Stomach (tissue), 9 donors: Measurements from ENCODE around the gene NPBWR2. TPM values are rescaled to one million over a fixed set of nuclear protein-coding genes. Genes with fewer than 3 reads are reported as not detected.

Experiments
- DNase-seq, 2 donors: peaks; one replicate each; pipeline versions ENCODE4 v3.0.0 to v3.0.0-alpha.2; 2013 to 2019
- H3K27ac ChIP-seq, 5 donors: fragments of 200-600 bp in 4 of 5; sonication (generic) in 4 of 5; one replicate each; pipeline ENCODE4 v1.5.1; 2013 to 2019; ENCODE audit warnings: mild to moderate bottlenecking in 1 of 5, moderate library complexity in 1 of 5
- H3K27me3 ChIP-seq, 3 donors: fragments of 200-600 bp; sonication (generic); one replicate each; pipeline ENCODE4 v1.5.1; 2017 to 2019; ENCODE audit warnings: mixed run types in 1 of 3
- H3K36me3 ChIP-seq, 4 donors: fragments of 200-600 bp; sonication (generic); 1 replicate in 3 of 4; 2 replicates in 1 of 4; pipeline ENCODE4 v1.5.1; 2016 to 2019
- H3K4me1 ChIP-seq, 4 donors: fragments of 200-600 bp; sonication (generic); one replicate each; pipeline ENCODE4 v1.5.1; 2016 to 2019
- H3K4me3 ChIP-seq, 4 donors: fragments of 200-600 bp; sonication (generic) in 3 of 4; one replicate each; pipeline ENCODE4 v1.5.1; 2016 to 2019; ENCODE audit warnings: mild to moderate bottlenecking in 1 of 4
- H3K9me3 ChIP-seq, 4 donors: fragments of 200-600 bp; sonication (generic); one replicate each; pipeline ENCODE4 v1.5.1; 2016 to 2019
- EP300 ChIP-seq: sonication (generic); formaldehyde crosslinking; IDR thresholded peaks from one replicate; pipeline ENCODE4 v1.6.1; 2017; ENCODE audit warnings: antibody characterized with exemption
- POLR2A ChIP-seq, 4 donors: fragments of 450-650 bp; IDR thresholded peaks; one replicate each; pipeline ENCODE4 v1.6.1; 2016; ENCODE audit warnings: antibody characterized with exemption in 4 of 4, control low read depth in 2 of 4, mild to moderate bottlenecking in 1 of 4, moderate library complexity in 1 of 4
- POLR2AphosphoS5 ChIP-seq, 3 donors: sonication (generic); formaldehyde crosslinking; IDR thresholded peaks; one replicate each; pipeline ENCODE4 v1.6.1; 2016; ENCODE audit warnings: antibody characterized with exemption in 3 of 3
- WGBS, 5 donors: extraction: QIAGEN DNeasy Blood & Tissue Kit in 3 of 5; methylation state at CpG; one replicate each; pipeline versions ENCODE4 v1.1.5 to v1.1.7; 2013 to 2018; 5-methylcytosine and 5-hydroxymethylcytosine counted together
- intact Hi-C: fragments of 100-400 bp; cut with DNase I; formaldehyde crosslinking; loops from one replicate; pipeline ENCODE4 v1.15.1; 2023; ENCODE audit warnings: low total_unique reads
- polyA plus RNA-seq, 3 donors: library from polyadenylated mRNA; stranded (reverse); fragments of 200-250 nt; gene quantifications; one replicate each; pipeline ENCODE4 v1.2.3, GENCODE V29; 2013
- total RNA-seq, 5 donors: library from RNA; depleted of rRNA; stranded (reverse); fragments of >200 nt; gene quantifications; one replicate each; pipeline versions ENCODE4 v1.1.0 to v1.2.3, GENCODE V29; 2014 to 2016
- TF ChIP-seq, protein P1 (sequence below), 7 experiments: fragments of 450-650 bp in 4 of 7; fragments of 200-600 bp in 3 of 7; sonication (generic) in 3 of 7; IDR thresholded peaks; one replicate each; pipeline ENCODE4 v1.5.1; 2016 to 2019; ENCODE audit warnings: antibody characterized with exemption in 7 of 7, control low read depth in 2 of 7, mild to moderate bottlenecking in 1 of 7
- donor health status: healthy with polysubstance abuse.
- donor health status: Bipolar disorder and iron deficiency.
- donor health status: healthy.

NPBWR2 gene
- total and polyA plus RNA-seq, 8 donors, result not detected

DNA sequence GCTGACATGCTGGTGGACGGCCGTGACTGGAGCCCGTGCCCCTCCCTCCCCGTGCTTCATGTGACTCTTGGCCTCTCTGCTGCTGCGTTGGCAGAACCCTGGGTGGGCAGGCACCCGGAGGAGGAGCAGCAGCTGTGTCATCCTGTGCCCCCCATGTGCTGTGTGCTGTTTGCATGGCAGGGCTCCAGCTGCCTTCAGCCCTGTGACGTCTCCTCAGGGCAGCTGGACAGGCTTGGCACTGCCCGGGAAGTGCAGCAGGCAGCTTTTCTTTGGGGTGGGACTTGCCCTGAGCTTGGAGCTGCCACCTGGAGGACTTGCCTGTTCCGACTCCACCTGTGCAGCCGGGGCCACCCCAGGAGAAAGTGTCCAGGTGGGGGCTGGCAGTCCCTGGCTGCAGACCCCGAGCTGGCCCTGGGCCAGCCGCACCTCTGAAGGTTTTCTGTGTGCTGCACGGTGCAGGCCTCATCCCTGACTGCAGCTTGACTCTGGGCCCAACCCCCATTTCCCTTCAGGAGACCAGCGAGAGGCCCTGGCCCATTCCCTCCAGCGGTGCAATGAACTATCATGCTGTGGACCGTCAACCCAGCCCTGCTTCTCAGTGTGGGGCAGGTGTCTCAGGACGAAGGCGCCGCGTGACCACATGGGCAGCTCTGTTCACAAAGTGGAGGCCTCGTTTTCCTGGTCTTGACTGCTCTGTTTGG, 8.1 kb downstream of the NPBWR2 start:
- Histone ChIP-seq H3K9me3 (no peaks in the 10 kb centered on the region), H3K27ac (no peak overlapping the region), H3K36me3 (peaks cover 0 to 10% (median 4%) of the 10 kb centered on the region in 4 donors), H3K4me3 (no peak overlapping the region), H3K4me1 (peaks cover 8 to 14% (median 12%) of the 10 kb centered on the region in 4 donors), H3K27me3 (peaks cover 10 to 78% (median 45%) of the 10 kb centered on the region in 3 donors)
- intact Hi-C loops, result no loop called here
- DNase-seq, result peak in 1 of 2 donors; percentile 60
- TF ChIP-seq, protein P1, sequence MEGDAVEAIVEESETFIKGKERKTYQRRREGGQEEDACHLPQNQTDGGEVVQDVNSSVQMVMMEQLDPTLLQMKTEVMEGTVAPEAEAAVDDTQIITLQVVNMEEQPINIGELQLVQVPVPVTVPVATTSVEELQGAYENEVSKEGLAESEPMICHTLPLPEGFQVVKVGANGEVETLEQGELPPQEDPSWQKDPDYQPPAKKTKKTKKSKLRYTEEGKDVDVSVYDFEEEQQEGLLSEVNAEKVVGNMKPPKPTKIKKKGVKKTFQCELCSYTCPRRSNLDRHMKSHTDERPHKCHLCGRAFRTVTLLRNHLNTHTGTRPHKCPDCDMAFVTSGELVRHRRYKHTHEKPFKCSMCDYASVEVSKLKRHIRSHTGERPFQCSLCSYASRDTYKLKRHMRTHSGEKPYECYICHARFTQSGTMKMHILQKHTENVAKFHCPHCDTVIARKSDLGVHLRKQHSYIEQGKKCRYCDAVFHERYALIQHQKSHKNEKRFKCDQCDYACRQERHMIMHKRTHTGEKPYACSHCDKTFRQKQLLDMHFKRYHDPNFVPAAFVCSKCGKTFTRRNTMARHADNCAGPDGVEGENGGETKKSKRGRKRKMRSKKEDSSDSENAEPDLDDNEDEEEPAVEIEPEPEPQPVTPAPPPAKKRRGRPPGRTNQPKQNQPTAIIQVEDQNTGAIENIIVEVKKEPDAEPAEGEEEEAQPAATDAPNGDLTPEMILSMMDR (IDR thresholded peaks at IDR 0.05), result no peak
- TF ChIP-seq POLR2A (IDR thresholded peaks at IDR 0.05), result no peak
- 71 to 90% (median 82%) methylated on average over 14 to 21 of the region's 21 CpGs for WGBS, 5 donors

DNA sequence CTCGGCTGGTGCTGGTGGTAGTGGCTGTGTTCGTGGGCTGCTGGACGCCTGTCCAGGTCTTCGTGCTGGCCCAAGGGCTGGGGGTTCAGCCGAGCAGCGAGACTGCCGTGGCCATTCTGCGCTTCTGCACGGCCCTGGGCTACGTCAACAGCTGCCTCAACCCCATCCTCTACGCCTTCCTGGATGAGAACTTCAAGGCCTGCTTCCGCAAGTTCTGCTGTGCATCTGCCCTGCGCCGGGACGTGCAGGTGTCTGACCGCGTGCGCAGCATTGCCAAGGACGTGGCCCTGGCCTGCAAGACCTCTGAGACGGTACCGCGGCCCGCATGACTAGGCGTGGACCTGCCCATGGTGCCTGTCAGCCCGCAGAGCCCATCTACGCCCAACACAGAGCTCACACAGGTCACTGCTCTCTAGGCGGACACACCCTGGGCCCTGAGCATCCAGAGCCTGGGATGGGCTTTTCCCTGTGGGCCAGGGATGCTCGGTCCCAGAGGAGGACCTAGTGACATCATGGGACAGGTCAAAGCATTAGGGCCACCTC, 8.8 kb downstream of the NPBWR2 start:
- TF ChIP-seq EP300, result no peak
- TF ChIP-seq, protein P1 (IDR thresholded peaks at IDR 0.05), result no peak
- TF ChIP-seq POLR2AphosphoS5 (IDR thresholded peaks at IDR 0.05), result no peak
- TF ChIP-seq POLR2A (IDR thresholded peaks at IDR 0.05), result no peak
- no peak overlapping the region for H3K4me3 ChIP-seq
- DNase-seq, result no peak
- peaks cover 8 to 14% (median 12%) of the 10 kb centered on the region in 4 donors for H3K4me1 ChIP-seq
- no peak overlapping the region for H3K27ac ChIP-seq
- peaks cover 10 to 71% (median 38%) of the 10 kb centered on the region in 3 donors for H3K27me3 ChIP-seq
- H3K9me3 ChIP-seq, result no peaks in the 10 kb centered on the region
- 93 to 94% (median 93%) methylated on average over 25 to 28 of the region's 28 CpGs for WGBS, 5 donors
- H3K36me3 ChIP-seq, result peaks cover 0 to 10% (median 4%) of the 10 kb centered on the region in 4 donors
- intact Hi-C loops, result no loop called here

DNA sequence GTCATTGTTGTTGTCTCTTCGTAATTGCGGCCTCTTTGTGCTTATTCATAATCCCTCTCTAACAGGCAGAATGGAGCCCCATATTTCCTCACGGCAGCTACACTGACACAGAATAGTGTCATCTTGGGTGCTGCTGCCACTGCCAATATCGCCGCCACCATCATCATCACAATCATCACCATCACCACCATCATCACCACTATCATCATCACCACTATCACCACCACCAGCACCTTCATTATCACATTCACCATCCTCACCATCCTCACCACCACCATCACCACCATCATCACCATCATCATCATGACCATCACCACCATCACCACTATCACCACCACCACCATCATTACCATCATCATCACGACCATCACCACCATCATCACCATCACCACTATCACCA, 10.8 kb downstream of the NPBWR2 start:
- H3K4me3 ChIP-seq, result no peak overlapping the region
- H3K36me3 ChIP-seq, result peaks cover 0 to 10% (median 4%) of the 10 kb centered on the region in 4 donors
- no peak for DNase-seq
- H3K4me1 ChIP-seq, result peaks cover 0 to under 1% (median 0%) of the 10 kb centered on the region in 4 donors
- intact Hi-C loops, result no loop called here
- no peak for TF ChIP-seq POLR2A (IDR thresholded peaks at IDR 0.05)
- TF ChIP-seq, protein P1 (IDR thresholded peaks at IDR 0.05), result no peak
- TF ChIP-seq POLR2AphosphoS5 (IDR thresholded peaks at IDR 0.05), result no peak
- TF ChIP-seq EP300, result no peak
- 78 to 97% (median 84%) methylated on average over 6 of the region's 6 CpGs for WGBS, 5 donors
- H3K9me3 ChIP-seq, result no peaks in the 10 kb centered on the region
- H3K27ac ChIP-seq, result no peak overlapping the region
- H3K27me3 ChIP-seq, result peaks cover under 1 to 61% (median 22%) of the 10 kb centered on the region in 3 donors

DNA sequence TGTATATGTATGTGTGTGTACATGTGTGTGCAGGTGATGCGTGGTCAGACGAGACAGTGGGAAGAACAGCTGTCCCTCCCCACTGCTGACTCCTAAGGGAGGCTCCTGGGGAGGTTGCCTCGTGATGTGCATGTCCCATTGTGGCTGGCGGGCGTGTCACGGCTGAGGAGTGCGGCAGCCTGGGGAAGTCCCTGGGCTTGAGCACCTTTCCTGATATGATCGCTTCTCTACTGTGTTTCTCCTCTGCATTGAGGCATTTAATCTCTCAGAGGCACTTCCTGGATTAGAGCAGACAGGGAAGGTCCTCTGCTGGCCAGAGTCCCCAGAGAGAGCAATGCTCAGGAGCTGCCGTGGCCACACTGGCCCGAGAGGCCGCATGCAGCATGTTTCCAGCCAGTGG, 11.4 kb downstream of the NPBWR2 start:
- Histone ChIP-seq H3K9me3 (no peaks in the 10 kb centered on the region), H3K4me1 (no peaks in the 10 kb centered on the region), H3K27me3 (peaks cover 0 to 55% (median 16%) of the 10 kb centered on the region in 3 donors), H3K27ac (no peak overlapping the region), H3K36me3 (peaks cover 0 to 10% (median 4%) of the 10 kb centered on the region in 4 donors), H3K4me3 (no peak overlapping the region)
- DNase-seq, result no peak
- TF ChIP-seq, protein P1 (IDR thresholded peaks at IDR 0.05), result no peak
- no peak for TF ChIP-seq EP300
- TF ChIP-seq POLR2A (IDR thresholded peaks at IDR 0.05), result no peak
- TF ChIP-seq POLR2AphosphoS5 (IDR thresholded peaks at IDR 0.05), result no peak
- intact Hi-C loops, result no loop called here
- 51 to 68% (median 62%) methylated on average over 8 to 11 of the region's 11 CpGs for WGBS, 5 donors
